Measurements from ENCODE around the gene ITGAD.
A peak's percentile ranks its signal among the peaks of the same experiment; 100 is the strongest.
"Not testable (repeated sequence)": the region's sequence is repeated elsewhere in the genome, so short reads cannot be mapped to it uniquely, and the experiment has no call there.

The ITGAD gene

DNA sequence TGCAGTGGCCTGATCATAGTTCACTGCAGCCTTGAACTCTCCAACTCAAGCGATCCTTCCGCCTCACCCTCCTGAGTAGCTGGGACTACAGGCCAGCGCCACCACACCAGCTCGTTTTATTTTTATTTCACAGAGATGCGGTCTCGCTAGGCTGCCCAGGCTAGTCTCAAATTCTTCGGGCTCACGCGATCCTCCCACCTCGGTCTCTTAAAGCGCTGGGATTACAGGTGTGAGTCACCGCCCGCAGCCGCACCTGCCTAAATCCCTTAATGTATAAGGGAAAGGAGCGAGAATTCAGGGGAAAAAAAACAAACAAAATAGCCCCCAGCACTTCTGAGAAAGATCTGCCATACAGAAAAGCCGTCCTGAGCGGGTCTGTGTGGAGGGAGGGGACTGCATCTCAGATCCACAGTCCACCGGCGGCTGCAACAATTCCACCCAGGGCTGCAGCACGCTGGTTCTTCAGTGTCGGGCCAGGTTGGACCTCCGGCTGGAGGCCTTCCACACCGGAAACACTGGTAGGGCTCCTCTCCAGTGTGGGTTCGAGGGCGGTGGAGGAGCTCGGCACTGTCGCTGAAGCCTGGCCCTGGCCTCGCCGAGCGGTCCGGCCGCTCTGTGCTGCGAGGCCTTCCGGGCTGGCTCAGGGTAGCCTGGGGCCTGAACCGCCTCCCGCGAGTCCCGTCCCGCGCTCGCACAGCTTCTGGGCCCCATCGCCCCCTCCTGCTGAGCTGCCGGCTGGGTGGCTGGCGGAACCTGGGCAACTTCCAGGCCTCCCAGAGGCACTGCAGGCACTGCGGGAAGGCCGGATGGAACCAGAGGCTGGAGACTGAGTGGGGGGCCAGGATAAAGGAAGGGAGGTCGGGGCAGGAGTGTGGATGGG is 42.4 kb downstream of the ITGAD start:
- no peak for DNase-seq

DNA sequence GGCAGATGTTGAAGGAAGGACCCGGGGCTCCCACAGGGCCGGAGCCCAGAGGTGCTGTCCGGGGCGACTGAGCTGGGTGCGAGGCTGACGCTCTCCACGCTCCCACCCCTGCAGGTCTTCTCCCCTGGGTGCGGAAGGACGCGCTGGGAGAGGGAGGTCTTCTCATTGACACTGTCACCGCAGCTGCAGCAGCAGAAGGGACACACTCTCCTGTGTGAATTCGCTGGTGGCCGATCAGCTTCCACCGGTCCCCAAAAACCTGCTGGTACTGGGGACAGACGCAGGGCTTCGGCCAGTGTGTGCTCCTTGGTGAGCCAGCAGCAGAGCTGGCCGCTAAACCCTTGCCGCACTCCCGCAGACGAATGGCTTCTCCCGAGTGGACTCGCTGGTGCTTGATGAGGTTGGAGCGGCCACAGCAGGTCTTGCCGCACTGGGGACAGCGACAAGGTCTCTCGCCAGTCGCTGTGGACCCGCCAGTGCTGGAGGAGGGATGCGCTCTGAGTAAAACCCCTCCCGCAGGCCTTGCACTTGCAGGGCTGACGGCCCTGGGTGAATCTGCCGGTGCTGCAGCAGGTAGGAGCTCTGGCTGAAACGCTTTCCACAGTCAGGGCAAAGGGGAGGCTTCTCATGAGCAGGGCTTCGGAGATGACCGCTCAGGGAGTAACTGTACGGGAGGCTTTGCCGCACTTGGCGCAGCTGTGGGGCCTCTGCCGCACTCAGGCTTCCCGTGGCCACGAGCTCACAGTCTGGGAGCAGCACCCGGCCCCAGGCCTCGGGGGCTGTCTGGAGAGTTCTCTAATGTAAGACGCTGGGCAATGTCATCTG is 43.3 kb downstream of the ITGAD start:
- DNase-seq: no peak

DNA sequence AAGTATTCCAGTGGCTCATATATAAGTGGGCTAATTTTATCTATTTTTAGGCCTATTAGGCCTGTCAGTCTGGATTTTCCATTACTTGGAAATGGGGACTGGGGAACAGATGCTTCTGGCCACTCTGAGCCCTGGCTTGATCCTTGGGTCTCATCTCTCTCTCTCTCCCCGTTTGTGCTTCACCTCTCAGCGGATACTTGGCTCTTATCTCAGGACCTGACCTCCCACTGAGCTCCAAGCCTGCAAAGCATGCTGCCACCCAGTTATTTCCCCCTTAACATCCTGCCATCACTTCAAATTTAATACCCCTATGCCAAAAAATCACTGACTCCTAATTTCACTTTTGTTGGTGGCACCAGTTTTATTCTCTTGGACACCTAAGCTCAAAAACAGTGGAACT is 45.3 kb downstream of the ITGAD start:
- no peak for DNase-seq

DNA sequence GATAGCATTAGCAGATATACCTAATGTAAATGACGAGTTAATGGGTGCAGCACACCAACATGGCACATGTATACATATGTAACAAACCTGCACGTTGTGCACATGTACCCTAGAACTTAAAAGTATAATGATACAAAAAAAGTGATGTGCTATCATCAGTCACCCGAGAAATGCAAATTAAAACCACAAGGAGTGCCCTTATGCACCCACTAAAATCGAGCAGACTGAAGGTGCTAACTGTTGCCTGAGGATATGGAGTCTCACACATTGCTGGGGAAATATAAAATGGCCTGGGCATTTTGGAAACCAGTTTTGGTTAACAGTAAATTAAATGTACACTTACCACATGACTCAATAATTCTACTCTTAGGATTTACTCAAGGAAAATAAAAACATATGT is 45.9 kb downstream of the ITGAD start:
- not testable (repeated sequence) for DNase-seq

DNA sequence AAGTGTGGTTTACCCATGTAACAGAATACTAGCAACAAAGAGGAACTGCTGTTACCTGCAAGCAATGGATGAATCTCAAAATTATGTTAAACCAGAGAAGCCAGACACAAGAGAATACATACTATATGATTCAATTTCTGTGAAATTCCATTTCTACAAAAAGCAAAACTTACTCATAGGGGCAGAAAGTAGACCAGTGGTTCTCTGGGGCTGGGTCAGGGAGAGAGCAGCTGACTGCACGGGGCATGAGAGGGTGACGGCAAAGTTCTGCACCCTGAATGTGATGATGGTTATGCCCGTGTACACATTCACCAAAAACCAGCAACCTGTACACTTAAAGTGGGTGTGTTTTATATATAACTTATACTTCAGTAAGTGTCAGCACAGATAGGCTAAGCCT is 46.4 kb downstream of the ITGAD start:
- no peak for DNase-seq

DNA sequence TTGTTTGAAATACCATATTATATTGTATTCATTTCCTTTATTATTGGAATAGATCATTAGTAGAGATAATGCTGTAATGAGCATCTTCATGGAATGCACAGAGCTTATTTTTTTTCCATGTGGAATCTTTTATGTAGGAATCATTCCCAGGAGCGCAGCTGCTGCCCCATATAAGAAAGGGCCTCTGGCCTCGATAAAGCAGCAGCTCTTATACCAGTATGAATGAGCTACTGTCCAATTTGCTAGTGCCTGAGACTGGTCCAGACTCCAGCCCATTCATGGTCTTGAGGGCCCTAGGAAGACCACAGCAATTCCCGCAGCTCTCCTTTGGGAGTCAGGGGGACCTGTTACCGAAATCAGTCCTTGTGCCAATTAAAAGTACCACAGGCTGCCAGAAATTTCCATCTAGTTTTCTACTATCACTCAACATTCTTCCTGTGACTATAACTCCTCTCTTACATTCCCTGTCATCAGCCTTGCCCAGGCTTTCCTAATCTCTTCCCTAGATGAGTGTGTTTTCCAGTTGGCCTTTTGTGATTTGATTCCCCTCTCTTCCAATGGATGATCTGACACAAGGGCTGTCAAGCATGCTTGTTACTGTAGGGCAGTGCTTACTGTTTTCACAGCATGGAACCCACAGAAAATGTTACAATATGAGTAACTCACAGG is 47.5 kb downstream of the ITGAD start:
- DNase-seq: no peak

DNA sequence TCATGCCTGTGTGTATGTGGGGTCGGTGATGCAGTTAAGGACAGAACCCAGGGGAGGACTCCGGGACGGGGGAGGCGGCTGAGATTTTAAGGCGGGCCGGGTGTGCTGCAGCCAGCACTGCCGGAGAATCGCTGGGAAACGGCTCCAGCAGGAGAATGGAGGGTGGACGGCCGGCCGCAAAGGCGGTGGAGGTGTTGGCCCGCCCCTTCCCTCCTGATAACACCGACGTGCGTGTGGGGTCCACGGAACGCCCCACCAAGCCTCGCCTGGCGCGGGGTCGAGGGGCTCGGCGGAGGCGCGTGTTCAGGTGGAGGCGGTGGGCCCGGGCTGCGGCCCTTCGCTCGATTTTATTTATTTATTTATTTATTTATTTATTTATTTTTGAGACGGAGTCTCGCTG is 48.8 kb downstream of the ITGAD start:
- DNase-seq: no peak

DNA sequence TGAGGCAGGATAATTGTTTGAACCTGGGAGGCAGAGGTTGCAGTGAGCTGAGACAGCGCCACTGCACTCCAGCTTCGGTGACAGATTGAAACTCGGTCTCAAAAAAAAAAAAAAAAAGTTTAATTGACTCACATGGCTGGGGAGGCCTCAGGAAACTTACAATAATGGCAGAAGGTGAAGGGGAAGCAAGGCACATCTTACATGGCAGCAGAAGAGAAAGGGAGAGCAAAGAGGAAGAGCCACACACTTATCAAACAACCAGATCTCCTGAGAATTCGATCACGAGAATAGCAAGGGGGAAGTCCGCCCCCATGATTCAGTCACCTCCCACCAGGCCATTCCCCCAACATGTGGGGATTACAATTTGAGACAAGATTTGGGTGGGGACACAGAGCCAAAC is 52.8 kb downstream of the ITGAD start:
- not testable (repeated sequence) for DNase-seq

DNA sequence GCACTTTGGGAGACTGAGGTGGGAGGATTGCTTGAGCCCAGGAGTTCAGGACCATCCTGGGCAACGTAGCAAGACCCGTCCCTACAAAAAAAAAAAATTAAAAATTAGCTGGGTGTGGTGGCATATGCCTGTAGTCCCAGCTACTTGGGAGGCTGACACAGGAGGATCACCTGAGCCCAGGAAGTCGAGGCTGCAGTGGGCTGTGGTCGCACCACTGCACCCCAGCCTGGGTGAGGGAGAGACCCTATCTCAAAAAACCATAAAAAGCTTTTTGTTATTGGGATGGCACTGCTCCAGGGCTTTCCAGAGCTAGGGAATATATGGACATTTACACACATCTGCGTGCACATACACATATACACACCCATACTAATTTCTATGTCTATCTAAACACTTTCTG is 58.1 kb downstream of the ITGAD start:
- no peak for DNase-seq

DNA sequence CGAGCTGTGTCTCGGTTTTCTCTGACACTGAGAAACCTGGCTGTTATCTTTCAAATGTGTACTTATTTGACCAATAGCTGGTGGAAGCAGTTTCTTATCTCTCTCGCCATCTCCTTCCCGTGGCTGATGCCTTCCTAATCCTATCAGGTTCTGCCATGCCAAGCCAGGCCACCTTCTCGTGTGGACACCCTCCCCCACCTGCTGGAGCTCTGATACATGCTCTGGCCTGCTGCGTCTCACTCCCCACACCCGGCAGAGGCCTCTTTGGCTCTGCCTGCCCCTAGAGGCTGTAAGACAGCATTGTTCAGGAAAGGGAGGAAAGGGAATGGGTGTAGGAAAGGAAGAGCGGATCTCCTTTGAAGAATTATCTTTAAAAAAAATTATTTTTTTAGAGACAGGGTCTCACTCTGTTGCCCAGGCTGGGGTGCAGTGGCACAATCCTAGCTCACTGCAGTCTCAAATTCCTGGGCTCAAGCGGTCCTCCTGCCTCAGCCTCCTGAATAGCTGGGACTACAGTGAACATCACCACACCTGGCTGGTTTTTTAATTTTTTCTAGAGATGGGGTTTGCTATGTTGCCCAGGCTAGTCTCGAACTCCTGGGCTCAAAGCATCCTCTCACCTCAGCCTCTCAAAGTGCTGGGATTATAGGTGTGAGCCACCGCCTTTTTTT is 58.7 kb downstream of the ITGAD start:
- no peak for DNase-seq

DNA sequence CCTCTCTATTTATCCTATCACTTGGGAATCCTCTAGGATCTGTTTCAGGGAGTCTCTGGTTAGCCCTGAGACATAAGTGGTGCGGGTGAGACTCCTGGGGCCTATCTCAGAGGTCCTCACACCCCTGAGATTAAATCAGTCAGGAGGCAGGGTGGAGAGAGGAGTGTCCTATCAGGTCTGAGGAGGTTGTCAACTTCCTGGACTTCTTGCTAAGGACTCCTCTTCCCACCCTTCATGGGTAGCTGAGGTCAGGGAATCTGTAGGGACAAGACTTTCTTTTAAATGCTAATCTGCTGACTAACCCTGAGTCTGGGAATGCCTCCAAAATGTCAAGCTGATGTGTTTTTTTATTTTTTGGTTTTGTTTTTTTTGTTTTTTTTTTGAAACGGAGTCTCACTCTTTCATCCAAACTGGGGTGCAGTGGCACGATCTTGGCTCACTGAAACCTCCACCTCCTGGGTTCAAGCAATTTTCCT is 59.5 kb downstream of the ITGAD start:
- DNase-seq: no peak

DNA sequence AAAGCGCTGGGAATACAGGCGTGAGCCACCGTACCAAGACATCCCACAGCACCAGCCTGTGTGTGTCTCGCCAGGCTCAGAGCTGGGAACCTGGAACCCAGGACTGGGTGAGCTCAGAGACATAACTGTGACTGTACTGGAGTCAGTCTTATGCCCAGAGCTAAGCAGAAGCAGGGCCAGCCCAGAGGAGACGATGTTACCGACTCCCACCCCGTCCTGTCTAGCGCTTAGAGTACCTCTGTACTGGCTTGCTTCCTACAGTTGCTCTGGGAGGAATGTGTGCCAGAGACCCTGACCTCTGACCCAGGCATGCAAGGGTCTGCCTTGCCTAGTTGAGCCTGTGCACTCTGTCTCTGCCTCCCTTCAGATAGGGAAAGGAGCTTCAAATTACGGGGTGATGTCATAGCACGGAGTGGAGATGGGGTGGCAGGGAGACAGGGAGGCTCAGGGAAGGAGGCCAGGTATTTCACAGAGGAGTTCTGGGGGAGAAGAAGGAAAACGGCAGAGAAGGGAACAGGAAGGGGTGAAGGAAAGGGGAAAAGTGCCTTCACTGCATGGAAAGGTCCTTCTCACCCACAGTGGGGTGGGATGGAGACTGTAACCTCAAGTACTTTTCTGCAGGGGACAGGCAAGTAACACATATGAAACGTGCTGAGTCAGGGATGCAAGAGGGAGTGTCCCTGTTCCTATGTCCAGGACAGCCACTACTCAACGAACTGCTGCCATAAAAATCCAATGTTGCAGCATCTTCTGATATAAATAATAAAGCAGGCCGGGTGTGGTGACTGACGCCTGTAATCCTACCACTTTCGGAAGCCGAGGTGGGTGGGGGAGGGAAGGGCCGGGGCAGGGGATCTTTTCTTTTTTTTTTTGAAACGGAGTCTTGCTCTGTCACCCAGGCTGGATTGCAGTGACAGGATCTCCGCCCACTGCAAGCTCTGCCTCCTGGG is 60.4 kb downstream of the ITGAD start:
- no peak for DNase-seq

DNA sequence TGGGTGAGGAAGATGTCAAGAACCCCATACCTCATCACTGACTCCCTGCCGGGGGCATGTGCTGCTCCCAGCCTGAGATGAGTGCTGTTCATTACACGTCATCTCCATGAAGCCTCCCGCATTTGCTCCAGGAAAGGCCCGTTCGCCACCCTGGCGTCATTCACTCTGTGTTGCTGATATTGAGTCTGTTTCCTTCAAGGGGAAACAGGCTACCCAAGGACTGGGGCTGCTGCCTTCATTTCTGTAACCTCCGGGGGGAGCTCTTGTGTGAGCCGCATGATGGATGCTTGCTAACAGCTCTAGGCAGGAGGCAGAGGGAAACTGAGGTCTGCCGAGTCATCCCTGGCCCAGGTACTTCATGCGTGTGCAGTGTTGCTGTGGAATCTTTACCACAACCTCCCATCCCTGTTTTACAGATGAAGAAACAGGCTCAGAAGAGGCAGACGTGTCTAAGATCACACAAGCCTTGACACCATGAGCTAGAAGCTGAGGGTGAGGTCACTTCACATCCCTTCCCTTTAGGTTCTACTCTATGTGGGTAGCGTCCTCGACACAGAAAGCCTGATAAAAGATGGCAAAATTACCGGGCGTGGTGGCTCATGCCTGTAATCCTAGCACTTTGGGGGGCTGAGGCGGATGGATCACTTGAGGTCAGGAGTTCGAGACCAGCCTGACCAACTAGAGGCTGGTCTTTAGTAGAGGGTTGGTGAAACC is 62.6 kb downstream of the ITGAD start:
- DNase-seq: peak in 1 of 5 donors; percentile 42

DNA sequence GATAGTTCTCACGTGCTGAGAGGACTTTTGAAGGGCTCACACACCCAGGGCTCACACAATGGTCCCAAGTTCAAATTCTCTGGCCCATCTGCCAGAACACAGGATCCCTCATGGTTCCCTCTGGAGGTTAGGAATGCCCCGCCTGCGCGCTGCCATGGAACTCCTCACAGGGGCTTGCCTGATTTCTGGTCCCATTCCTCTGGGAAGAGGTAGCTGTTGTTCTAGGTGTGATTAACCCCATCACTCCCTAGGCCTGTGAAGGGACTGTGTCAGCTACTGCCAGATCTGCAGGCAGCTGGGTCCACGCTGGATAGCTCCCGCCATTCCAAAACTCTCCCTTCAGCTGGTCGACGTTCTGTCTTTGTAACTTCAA is 63.8 kb downstream of the ITGAD start:
- DNase-seq: no peak

DNA sequence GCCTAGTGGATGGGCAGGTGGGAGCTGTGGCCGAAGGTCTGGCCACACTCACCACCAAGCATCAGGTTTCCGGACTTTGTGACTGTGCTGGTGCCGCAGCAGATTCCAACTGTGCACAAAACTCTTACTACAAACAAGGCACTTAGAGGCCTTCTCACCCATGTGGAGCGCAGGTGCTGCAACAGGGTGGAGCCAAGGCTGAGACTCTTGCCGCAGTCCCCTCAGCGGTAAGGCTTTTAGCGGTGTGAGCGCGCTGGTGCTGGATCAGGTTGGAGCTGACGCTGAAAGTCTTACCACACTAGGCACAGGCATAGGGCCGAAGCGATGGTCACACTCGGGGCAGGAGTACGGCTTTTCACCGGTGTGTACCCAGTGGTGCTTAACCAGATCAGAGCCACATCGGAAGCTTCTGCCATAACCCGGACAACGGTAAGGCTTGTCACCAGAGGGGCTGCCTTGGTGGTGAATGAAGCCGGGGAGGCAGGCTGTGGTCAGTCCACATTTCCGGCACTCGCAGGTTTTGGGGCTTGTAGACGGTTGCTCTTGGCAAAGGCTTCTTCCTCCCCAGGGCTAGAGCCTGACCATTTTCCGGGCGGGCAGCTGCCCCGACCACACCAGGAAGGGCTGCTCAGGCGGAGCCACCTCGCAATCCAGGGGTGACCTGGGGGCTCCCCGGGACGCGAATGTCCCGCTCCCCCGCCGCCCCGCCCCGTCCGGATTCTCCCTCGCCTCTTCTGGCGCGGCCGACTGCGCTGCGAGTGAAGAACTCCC is 65.1 kb downstream of the ITGAD start:
- peak; percentile 39 to 74 (median 46) for DNase-seq

DNA sequence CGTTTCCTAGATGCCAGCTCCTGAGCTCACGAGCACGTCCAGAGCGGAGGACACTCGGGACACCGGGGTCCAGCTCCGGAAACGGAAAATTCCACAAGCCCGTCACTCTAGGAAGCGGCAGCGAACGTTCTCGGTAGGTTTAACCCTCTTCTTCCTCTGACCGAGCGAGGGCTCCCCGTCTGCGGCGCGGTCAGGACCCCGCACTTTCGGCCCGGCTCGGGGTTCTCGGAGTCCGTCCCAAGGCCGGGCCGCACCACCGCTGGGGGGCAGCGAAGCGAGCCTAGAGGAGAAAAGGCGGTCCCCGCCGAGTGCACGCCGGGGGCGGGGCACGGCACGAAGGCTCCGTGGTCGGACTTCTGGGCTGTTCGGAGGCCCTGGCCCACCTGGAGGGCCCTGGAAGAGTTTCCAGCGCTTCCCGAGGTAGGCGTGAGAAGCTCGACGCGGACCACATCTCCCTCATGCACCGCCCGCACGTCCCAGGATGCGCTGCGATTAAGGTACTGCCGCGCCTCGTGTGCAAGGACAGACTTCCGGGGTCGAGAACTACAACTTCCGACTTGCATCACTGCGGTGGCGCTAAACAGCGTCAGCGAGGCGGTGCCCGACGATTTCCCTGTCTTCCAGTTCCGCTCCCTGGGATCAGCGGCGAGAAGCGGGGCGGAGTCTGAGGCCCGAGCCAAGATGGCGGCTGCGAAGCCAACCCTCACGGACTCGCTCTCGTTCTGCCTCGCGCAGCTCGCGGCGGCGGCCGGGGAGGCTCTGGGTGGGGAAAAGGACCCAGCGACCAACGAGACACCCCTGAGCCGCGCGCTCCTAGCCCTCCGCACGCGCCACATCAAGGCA is 65.9 kb downstream of the ITGAD start, which contains the start of gene ARMC5:
Gene ARMC5, plus strand, starts transcription at position 658 of the 843 bp plus-strand sequence. Its CDS starts 24 bp downstream, at position 682.
- DNase-seq: peak; percentile 94 to 99 (median 96)

DNA sequence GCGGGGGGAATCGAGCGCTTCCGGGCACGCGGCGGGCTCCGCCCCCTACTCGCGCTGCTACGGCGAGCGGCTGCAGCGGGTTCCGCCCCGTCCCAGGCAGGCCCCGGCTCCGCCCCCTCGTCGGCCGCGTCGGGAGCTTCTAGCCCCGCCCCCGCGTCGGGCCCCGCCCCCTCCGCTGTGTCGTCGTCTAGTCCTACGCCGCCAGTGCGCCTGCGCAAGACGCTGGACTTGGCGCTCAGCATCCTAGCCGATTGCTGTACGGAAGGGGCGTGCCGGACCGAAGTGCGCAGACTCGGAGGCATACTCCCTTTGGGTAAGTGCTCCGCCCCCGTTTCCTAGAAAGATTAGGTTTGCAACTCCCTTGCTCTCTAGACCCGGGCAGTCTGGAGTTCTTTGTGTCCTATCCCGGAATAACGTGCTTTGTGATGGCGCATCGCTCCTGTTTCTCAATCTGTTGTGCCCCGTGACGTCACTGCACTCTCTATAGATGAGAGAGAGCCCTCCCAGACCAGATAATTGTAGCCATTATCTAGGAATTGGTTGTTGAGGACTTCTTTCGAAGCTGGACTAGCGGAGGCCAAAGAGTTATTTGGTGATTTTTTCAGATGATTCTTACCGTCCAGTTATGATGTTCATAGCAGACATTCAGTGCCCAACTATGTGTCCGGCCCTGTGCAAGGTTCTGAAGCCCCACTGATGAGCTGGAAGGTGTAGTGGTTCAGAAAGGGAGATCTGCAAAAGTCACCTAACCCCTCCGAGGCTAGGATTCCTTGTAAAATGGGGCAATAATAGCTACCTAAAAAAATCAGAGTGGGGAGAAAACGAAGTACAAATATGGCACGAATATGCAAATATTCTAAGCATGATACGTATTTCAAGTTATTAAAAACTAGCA is 66.8 kb downstream of the ITGAD start:
- DNase-seq: peak; percentile 99 to 100 (median 100)

DNA sequence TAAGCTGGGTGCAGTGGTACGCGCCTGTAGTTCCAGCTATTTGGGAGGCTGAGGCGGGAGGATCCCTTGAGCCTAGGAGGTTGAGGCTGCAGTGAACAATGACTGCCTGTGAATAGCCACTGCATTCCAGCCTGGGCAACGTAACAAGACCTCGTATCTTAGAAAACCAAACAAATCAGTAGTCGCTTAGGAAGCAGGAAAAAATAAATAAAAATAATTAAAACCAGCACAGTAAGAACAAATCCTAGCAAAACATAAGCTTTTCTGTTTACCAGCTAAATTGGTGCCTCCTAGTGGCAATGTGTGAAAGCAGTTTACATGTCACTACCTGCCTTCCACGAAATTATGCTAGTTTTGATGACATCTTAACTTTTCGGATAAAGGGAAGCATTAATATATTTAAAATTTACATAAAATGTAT is 67.5 kb downstream of the ITGAD start:
- peak in 1 of 5 donors; percentile 62 for DNase-seq

Data from T-helper 1 cell (primary cell).